Measurements from ENCODE around the gene NPPC. TPM values are rescaled to one million over a fixed set of nuclear protein-coding genes. Genes with fewer than 3 reads are reported as not detected.
A peak's percentile ranks its signal among the peaks of the same experiment; 100 is the strongest.

The NPPC gene
- total and polyA plus RNA-seq, 2 of the 8 experiments (the other 6 are each of a cell fraction or from before 2014, with no cell fraction given): 1.3 to 4.7 TPM

DNA sequence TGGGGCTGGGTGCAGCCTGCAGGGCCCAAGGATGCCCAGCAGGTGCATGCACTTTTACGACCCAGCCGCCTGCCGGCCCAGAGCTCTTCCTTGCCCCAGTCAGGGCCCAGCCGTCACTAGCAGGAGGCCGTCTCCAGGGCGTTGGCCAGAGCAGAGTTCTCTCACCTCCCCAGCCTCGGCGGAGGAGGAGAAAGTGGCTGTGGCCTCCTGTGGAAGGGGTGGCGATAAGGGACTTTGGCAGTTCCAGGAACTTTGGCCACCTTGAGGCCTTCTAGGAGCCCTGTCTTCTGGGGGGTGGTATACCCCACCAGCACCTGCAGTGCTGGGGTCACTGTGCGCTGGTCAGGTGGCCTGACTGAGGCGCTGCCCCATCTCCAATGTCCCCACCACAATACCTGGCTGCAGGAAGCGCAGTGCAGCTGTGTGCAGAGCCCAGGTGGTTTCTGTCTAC, 22.0 kb downstream of the NPPC start:
- H4K20me1 ChIP-seq (replicated peaks in 1 of 2; ENCODE audit: control insufficient read depth in 1 of 2, insufficient read depth in 2 of 2, low read length in 2 of 2): peaks cover 0 to 2% of the 10 kb centered on the region in 2 experiments
- no peak overlapping the region for H2BK5ac ChIP-seq (ENCODE audit: low read depth, low read length)
- H3K27me3 ChIP-seq (replicated peaks in 1 of 4; ENCODE audit: control insufficient read depth in 3 of 4, extremely low read depth in 1 of 4, insufficient read depth in 3 of 4, low read length in 3 of 4): no peaks in the 10 kb centered on the region
- no peak for TF ChIP-seq NANOG (IDR thresholded peaks at IDR 0.05; ENCODE audit: insufficient read depth, low read depth, low read length, poor library complexity, severe bottlenecking)
- TF ChIP-seq, protein P1, sequence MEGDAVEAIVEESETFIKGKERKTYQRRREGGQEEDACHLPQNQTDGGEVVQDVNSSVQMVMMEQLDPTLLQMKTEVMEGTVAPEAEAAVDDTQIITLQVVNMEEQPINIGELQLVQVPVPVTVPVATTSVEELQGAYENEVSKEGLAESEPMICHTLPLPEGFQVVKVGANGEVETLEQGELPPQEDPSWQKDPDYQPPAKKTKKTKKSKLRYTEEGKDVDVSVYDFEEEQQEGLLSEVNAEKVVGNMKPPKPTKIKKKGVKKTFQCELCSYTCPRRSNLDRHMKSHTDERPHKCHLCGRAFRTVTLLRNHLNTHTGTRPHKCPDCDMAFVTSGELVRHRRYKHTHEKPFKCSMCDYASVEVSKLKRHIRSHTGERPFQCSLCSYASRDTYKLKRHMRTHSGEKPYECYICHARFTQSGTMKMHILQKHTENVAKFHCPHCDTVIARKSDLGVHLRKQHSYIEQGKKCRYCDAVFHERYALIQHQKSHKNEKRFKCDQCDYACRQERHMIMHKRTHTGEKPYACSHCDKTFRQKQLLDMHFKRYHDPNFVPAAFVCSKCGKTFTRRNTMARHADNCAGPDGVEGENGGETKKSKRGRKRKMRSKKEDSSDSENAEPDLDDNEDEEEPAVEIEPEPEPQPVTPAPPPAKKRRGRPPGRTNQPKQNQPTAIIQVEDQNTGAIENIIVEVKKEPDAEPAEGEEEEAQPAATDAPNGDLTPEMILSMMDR (IDR thresholded peaks at IDR 0.05; ENCODE audit: control extremely low read depth in 1 of 3, insufficient read depth in 1 of 3, low read depth in 1 of 3, low read length in 3 of 3): peak in 1 of 3 experiments; percentile 2; a peak in 1 of 4 replicates
- no peak overlapping the region for H3K4me3 ChIP-seq (ENCODE audit: extremely low read depth in 1 of 4, insufficient read depth in 2 of 4, low read depth in 3 of 4, low read length in 4 of 4)
- no peak overlapping the region for H2BK20ac ChIP-seq (ENCODE audit: low read length)
- no peak overlapping the region for H3K14ac ChIP-seq (ENCODE audit: insufficient read length)
- no peaks in the 10 kb centered on the region for H3K79me2 ChIP-seq (ENCODE audit: control insufficient read depth in 1 of 2, insufficient read depth in 2 of 2, low read length in 2 of 2)
- H3K27ac ChIP-seq (ENCODE audit: low read depth, low read length): no peak overlapping the region
- no peak overlapping the region for H3K9ac ChIP-seq (replicated peaks in 1 of 4; ENCODE audit: extremely low read depth in 1 of 4, low read depth in 3 of 4, low read length in 3 of 4)
- no peak overlapping the region for H3K4ac ChIP-seq (replicated peaks; ENCODE audit: insufficient read length, low read depth, low read length)
- FAIRE-seq: no peak
- no peaks in the 10 kb centered on the region for H3K23me2 ChIP-seq (ENCODE audit: low read depth, low read length)
- no peak overlapping the region for H3K18ac ChIP-seq (ENCODE audit: extremely low read depth, low read length)
- 80% methylated on average over 11 of the region's 12 CpGs; no CpG with 5 or more reads in 1 of the 2 experiments for WGBS, 2 experiments (ENCODE audit: extremely low coverage in 1 of 2, insufficient coverage in 1 of 2, insufficient read length in 1 of 2, insufficient replicate concordance in 2 of 2, low coverage in 1 of 2, low lambda C conversion rate in 2 of 2, missing lambda C conversion rate in 1 of 2)
- no peak overlapping the region for H4K5ac ChIP-seq (ENCODE audit: insufficient read length, low read depth, low read length)
- H3K79me1 ChIP-seq (ENCODE audit: low read depth, low read length): no peaks in the 10 kb centered on the region
- no peak overlapping the region for H2AK5ac ChIP-seq (ENCODE audit: low read depth, low read length)
- no peaks in the 10 kb centered on the region for H3K36me3 ChIP-seq (ENCODE audit: control insufficient read depth in 2 of 4, insufficient read depth in 4 of 4, low read length in 3 of 4)
- ChIA-PET POLR2A (ENCODE audit: partially characterized antibody) (no interaction called here), CTCF (ENCODE audit: partially characterized antibody) (interaction anchor here (1.1 to 12.2 kb wide), 3 partner anchors 19 to 423 kb away, joined by 3 to 220 read pairs (median 4); partner anchors contain the start of gene NPPC)
- H3K56ac ChIP-seq (replicated peaks; ENCODE audit: insufficient read length, low read depth, low read length): no peak overlapping the region
- no peak overlapping the region for H2BK12ac ChIP-seq (ENCODE audit: low read depth, low read length)
- H4K8ac ChIP-seq (ENCODE audit: extremely low read depth, insufficient read depth, low read length): peak overlapping the region; percentile 31
- H3K9me3 ChIP-seq (ENCODE audit: insufficient read depth in 2 of 2, low read depth in 1 of 2, low read length in 1 of 2): no peaks in the 10 kb centered on the region
- H3K4me2 ChIP-seq (ENCODE audit: insufficient read depth in 1 of 2, low read depth in 2 of 2, low read length in 2 of 2): no peak overlapping the region
- no peak overlapping the region for H4K91ac ChIP-seq (replicated peaks; ENCODE audit: insufficient read length, low read length)
- H2BK15ac ChIP-seq (ENCODE audit: low read length): no peak overlapping the region
- H3K23ac ChIP-seq (ENCODE audit: insufficient read length): no peak overlapping the region
- peaks cover 0 to 8% (median 2%) of the 10 kb centered on the region in 4 experiments; a peak in 5 of 7 replicates for H3K4me1 ChIP-seq (replicated peaks in 1 of 4; ENCODE audit: control insufficient read depth in 3 of 4, insufficient read depth in 4 of 4, low read length in 3 of 4)
- no peak overlapping the region for H2BK120ac ChIP-seq (replicated peaks; ENCODE audit: low read depth, low read length)
- H2AFZ ChIP-seq (ENCODE audit: low read length): no peak overlapping the region
- DNase-seq (ENCODE audit: low read depth in 1 of 2, low spot score in 2 of 2): no peak

Data from H1 (cell line).